ENCODE measurements around the gene ISOC1.

DNA sequence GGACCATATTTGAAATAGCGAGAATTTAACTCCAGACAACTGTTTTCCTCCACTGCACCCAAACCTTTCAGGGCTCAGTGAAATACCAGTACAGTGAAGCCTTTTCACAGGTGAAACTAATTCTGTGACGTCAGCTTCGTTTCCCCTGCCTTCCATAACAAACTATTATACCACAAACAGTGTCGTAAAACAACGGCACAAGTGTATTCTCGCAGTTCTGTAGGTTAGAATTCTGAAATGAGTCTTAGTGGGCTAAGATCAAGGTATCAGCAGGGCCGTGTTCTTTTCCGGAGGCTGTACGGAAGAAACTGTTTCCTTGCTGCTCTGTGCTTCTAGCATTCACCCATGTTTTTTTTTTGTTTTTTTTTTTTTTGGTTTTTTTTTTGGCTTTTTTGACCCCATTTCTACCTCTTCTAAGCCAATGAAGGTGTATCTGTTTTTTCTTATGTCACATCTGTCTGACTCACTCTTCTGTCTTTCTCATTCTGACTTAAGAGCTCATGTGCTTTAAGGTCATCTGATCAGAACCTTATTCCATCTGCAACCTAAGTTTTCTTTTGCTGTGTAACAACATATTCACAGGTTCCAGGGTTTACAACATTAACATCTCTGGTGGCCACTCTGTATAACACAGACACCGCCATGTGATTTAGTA lies 20.1 kb downstream of the ISOC1 start:
- TF ChIP-seq, protein P1, sequence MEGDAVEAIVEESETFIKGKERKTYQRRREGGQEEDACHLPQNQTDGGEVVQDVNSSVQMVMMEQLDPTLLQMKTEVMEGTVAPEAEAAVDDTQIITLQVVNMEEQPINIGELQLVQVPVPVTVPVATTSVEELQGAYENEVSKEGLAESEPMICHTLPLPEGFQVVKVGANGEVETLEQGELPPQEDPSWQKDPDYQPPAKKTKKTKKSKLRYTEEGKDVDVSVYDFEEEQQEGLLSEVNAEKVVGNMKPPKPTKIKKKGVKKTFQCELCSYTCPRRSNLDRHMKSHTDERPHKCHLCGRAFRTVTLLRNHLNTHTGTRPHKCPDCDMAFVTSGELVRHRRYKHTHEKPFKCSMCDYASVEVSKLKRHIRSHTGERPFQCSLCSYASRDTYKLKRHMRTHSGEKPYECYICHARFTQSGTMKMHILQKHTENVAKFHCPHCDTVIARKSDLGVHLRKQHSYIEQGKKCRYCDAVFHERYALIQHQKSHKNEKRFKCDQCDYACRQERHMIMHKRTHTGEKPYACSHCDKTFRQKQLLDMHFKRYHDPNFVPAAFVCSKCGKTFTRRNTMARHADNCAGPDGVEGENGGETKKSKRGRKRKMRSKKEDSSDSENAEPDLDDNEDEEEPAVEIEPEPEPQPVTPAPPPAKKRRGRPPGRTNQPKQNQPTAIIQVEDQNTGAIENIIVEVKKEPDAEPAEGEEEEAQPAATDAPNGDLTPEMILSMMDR (conservative IDR thresholded peaks at IDR 0.05 in 1 of 2, IDR thresholded peaks at IDR 0.05 in 1 of 2; ENCODE audit: low read depth in 1 of 2, low read length in 2 of 2), result no peak
- no peak for TF ChIP-seq EZH2 (IDR thresholded peaks at IDR 0.05; ENCODE audit: low read length, missing control alignments)
